22Rv1 (cell line): ENCODE measurements around the gene ZACN.

Experiments
- CTCF ChIP-seq: fragments of 450-650 bp; IDR thresholded peaks from 2 replicates; pipeline ENCODE4 v1.5.1; 2017; ENCODE audit warnings: mild to moderate bottlenecking
- ZFX ChIP-seq: fragments of 450-650 bp; IDR thresholded peaks from 2 replicates; pipeline ENCODE4 v1.6.1; 2017; ENCODE audit warnings: antibody characterized with exemption, borderline replicate concordance

- TF ChIP-seq ZFX = no peak
- no peak for TF ChIP-seq CTCF
Measured at GRCh38 chr17:76122431-76123190, 43.6 kb downstream of the ZACN start.
